Lower lobe of right lung (tissue), 2 donors: ENCODE results near the gene KIRREL3. TPM values are rescaled to one million over a fixed set of nuclear protein-coding genes. Genes with fewer than 3 reads are reported as not detected.

Experiments used
- ATAC-seq, 2 donors: fragments of 200-7000 bp; cut with Tn5 transposase; one replicate each; pipeline ENCODE4 v1.9.1; 2020 to 2022; ENCODE audit warnings: mild to moderate bottlenecking in 2 of 2, moderate library complexity in 2 of 2
- DNase-seq: peaks from one replicate; pipeline ENCODE4 v3.0.0-alpha.2; 2020
- H3K27ac ChIP-seq: fragments of 200-600 bp; one replicate; pipeline ENCODE4 v1.8.0; 2022
- H3K27me3 ChIP-seq: fragments of 200-600 bp; one replicate; pipeline ENCODE4 v1.8.0; 2022; ENCODE audit warnings: low read depth
- H3K36me3 ChIP-seq: fragments of 200-600 bp; one replicate; pipeline ENCODE4 v1.8.0; 2022; ENCODE audit warnings: mild to moderate bottlenecking
- H3K4me1 ChIP-seq: fragments of 200-600 bp; one replicate; pipeline ENCODE4 v1.8.0; 2022
- H3K4me3 ChIP-seq: fragments of 200-600 bp; one replicate; pipeline ENCODE4 v1.8.0; 2022; ENCODE audit warnings: mild to moderate bottlenecking
- H3K9me3 ChIP-seq: fragments of 200-600 bp; one replicate; pipeline ENCODE4 v1.8.0; 2022
- intact Hi-C: fragments of 100-400 bp; cut with DNase I; formaldehyde crosslinking; loops from one replicate; pipeline ENCODE4 v1.11.0; 2022
- total RNA-seq: library from RNA; stranded (reverse); fragmentation: NEBNext Ultra II Directional; extraction: Animal tissue kit (Norgen Biotek cat#: 25700); gene quantifications from one replicate; pipeline ENCODE4 v1.2.1, GENCODE V29; 2021
- TF ChIP-seq, protein P1 (sequence below): fragments of 200-600 bp; IDR thresholded peaks from one replicate; pipeline ENCODE4 v1.8.0; 2022; ENCODE audit warnings: antibody characterized with exemption, mild to moderate bottlenecking
- donor health status: DM: no; HTN: yes; CAD: no; lungs with severe emphysema.

The KIRREL3 gene
- total RNA-seq, 1 donor from 2014 or later, result 0.15 TPM

DNA sequence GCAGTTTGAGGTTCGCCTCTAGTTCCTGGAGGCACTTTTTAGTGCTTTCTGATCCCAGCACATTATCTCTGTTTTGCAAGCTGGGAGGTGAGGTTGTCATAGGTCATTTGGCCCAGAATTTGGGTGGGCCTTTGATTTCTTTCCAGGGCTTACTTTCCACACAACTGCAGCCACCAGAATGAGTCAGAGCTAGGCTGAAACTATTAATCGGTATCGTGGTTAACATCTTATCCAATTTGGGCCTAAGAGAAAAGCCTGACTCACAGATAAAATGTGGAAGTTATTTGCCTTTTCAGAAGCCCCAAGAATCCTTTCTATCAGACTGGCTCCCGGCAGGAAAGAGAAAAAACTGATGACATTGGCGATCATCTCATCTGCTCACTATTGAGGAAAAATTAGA lies 166.4 kb downstream of the KIRREL3 start:
- no peaks in the 10 kb centered on the region for H3K27me3 ChIP-seq
- H3K9me3 ChIP-seq, result no peaks in the 10 kb centered on the region
- H3K4me3 ChIP-seq, result no peak overlapping the region
- no peak for DNase-seq
- no peaks in the 10 kb centered on the region for H3K4me1 ChIP-seq
- H3K36me3 ChIP-seq, result no peaks in the 10 kb centered on the region
- ATAC-seq, result no peak
- TF ChIP-seq, protein P1, sequence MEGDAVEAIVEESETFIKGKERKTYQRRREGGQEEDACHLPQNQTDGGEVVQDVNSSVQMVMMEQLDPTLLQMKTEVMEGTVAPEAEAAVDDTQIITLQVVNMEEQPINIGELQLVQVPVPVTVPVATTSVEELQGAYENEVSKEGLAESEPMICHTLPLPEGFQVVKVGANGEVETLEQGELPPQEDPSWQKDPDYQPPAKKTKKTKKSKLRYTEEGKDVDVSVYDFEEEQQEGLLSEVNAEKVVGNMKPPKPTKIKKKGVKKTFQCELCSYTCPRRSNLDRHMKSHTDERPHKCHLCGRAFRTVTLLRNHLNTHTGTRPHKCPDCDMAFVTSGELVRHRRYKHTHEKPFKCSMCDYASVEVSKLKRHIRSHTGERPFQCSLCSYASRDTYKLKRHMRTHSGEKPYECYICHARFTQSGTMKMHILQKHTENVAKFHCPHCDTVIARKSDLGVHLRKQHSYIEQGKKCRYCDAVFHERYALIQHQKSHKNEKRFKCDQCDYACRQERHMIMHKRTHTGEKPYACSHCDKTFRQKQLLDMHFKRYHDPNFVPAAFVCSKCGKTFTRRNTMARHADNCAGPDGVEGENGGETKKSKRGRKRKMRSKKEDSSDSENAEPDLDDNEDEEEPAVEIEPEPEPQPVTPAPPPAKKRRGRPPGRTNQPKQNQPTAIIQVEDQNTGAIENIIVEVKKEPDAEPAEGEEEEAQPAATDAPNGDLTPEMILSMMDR, result no peak
- H3K27ac ChIP-seq, result no peak overlapping the region
- intact Hi-C loops, result no loop called here

DNA sequence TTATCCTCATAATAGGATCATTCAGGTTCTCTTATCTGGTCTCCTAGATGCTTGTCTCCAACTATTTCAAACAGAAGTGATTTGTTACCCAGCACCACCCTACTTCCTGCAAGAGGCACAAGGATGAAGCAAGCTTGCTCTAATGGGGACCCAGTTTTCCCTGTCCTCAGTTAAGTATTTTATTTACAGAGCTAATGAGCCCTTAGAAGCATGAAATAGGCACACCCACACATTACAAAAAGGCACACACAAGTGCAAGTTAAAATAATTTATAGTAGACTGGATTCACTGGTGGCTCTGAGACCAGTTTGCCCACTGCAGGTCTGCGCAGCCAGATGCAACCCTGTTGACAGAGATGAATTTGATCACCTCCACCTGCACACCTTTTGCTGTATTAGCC lies 167.5 kb downstream of the KIRREL3 start:
- Histone ChIP-seq H3K9me3 (no peaks in the 10 kb centered on the region), H3K4me3 (no peak overlapping the region), H3K4me1 (no peaks in the 10 kb centered on the region), H3K27ac (no peak overlapping the region), H3K36me3 (no peaks in the 10 kb centered on the region), H3K27me3 (no peaks in the 10 kb centered on the region)
- no peak for DNase-seq
- ATAC-seq, result no peak
- TF ChIP-seq, protein P1, result no peak
- intact Hi-C loops, result no loop called here

DNA sequence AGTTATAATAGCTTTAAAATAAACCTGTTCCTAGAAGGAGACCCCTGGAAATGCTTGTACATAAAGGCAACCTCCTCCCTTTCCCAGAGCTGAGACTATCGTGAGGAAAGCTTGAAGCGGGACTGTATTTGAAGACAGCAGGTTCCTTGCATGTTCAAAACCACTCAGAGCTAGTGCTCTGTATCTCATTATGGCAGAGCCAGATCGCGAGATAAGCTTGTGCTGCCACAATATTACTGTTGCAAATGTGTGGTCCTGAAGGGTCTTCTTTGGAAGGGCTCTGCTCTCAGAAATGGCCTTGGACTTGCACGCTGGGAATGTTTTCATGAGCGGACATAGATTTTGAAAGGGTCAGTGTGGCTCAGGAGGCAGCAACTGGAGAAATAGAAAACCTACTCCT lies 168.2 kb downstream of the KIRREL3 start:
- DNase-seq, result no peak
- H3K27ac ChIP-seq, result no peak overlapping the region
- ATAC-seq, result no peak
- H3K4me1 ChIP-seq, result no peaks in the 10 kb centered on the region
- no peak overlapping the region for H3K4me3 ChIP-seq
- intact Hi-C loops, result no loop called here
- no peaks in the 10 kb centered on the region for H3K36me3 ChIP-seq
- TF ChIP-seq, protein P1, result no peak
- no peaks in the 10 kb centered on the region for H3K27me3 ChIP-seq
- H3K9me3 ChIP-seq, result no peaks in the 10 kb centered on the region

- intact Hi-C loops, result no loop called here
Measured at GRCh38 chr11:126830216-126830806, 170.3 kb downstream of the KIRREL3 start.

GRCh38 chr11:126829716-126830115 lies 170.9 kb downstream of the KIRREL3 start:
- H3K27me3 ChIP-seq, result no peaks in the 10 kb centered on the region
- DNase-seq (no peak), ATAC-seq (no peak)
- intact Hi-C loops, result no loop called here
- TF ChIP-seq, protein P1, result no peak
- no peak overlapping the region for H3K4me3 ChIP-seq
- no peak overlapping the region for H3K27ac ChIP-seq
- no peaks in the 10 kb centered on the region for H3K36me3 ChIP-seq
- no peaks in the 10 kb centered on the region for H3K9me3 ChIP-seq
- H3K4me1 ChIP-seq, result no peaks in the 10 kb centered on the region

More at GRCh38 chr11:126830216-126830806, 170.3 kb downstream of the KIRREL3 start:
- DNase-seq (no peak), ATAC-seq (no peak)
- no peaks in the 10 kb centered on the region for H3K9me3 ChIP-seq
- H3K4me1 ChIP-seq, result no peaks in the 10 kb centered on the region
- no peaks in the 10 kb centered on the region for H3K36me3 ChIP-seq
- TF ChIP-seq, protein P1, result no peak
- no peak overlapping the region for H3K4me3 ChIP-seq
- H3K27ac ChIP-seq, result no peak overlapping the region
- H3K27me3 ChIP-seq, result no peaks in the 10 kb centered on the region
